IPS-18c (cell line): ENCODE results near the gene GSKIP.

Experiments used
- H3K4me3 ChIP-seq: 2 replicates; pipeline ENCODE4 v1.7.0; 2013; ENCODE audit warnings: low read depth, mild to moderate bottlenecking, low read length, moderate library complexity; ENCODE audit not compliant: insufficient read depth
- H3K9me3 ChIP-seq: one replicate; pipeline ENCODE4 v1.6.1; 2013; ENCODE audit warnings: mild to moderate bottlenecking, low read length, moderate library complexity; ENCODE audit not compliant: control insufficient read depth, insufficient read depth

Gene GSKIP

GRCh38 chr14:96403409-96403808, 40.1 kb downstream of the GSKIP start:
- Histone ChIP-seq H3K9me3 (no peaks in the 10 kb centered on the region), H3K4me3 (no peak overlapping the region)

- Histone ChIP-seq H3K9me3 (no peaks in the 10 kb centered on the region), H3K4me3 (no peak overlapping the region)
Measured at GRCh38 chr14:96405677-96406076, 42.4 kb downstream of the GSKIP start.

- H3K9me3 ChIP-seq, result no peaks in the 10 kb centered on the region
- no peak overlapping the region for H3K4me3 ChIP-seq
Measured at GRCh38 chr14:96407935-96408570, 44.7 kb downstream of the GSKIP start.

GRCh38 chr14:96408608-96409007, 45.3 kb downstream of the GSKIP start:
- no peak overlapping the region for H3K4me3 ChIP-seq
- no peaks in the 10 kb centered on the region for H3K9me3 ChIP-seq

- no peaks in the 10 kb centered on the region for H3K9me3 ChIP-seq
- H3K4me3 ChIP-seq, result no peak overlapping the region
Measured at GRCh38 chr14:96409701-96410100, 46.4 kb downstream of the GSKIP start.

- Histone ChIP-seq H3K4me3 (no peak overlapping the region), H3K9me3 (no peaks in the 10 kb centered on the region)
Measured at GRCh38 chr14:96410119-96410518, 46.8 kb downstream of the GSKIP start.

- no peak overlapping the region for H3K4me3 ChIP-seq
- no peaks in the 10 kb centered on the region for H3K9me3 ChIP-seq
Measured at GRCh38 chr14:96413526-96413925, 50.2 kb downstream of the GSKIP start.

- Histone ChIP-seq H3K9me3 (no peaks in the 10 kb centered on the region), H3K4me3 (no peak overlapping the region)
Measured at GRCh38 chr14:96415559-96415958, 52.2 kb downstream of the GSKIP start.

GRCh38 chr14:96416292-96416691, 53.0 kb downstream of the GSKIP start:
- Histone ChIP-seq H3K9me3 (no peaks in the 10 kb centered on the region), H3K4me3 (no peak overlapping the region)

GRCh38 chr14:96417254-96417653, 53.9 kb downstream of the GSKIP start:
- Histone ChIP-seq H3K9me3 (no peaks in the 10 kb centered on the region), H3K4me3 (no peak overlapping the region)

GRCh38 chr14:96418075-96418474, 54.7 kb downstream of the GSKIP start:
- H3K9me3 ChIP-seq, result no peaks in the 10 kb centered on the region
- no peak overlapping the region for H3K4me3 ChIP-seq

- Histone ChIP-seq H3K4me3 (no peak overlapping the region), H3K9me3 (no peaks in the 10 kb centered on the region)
Measured at GRCh38 chr14:96421236-96421635, 57.9 kb downstream of the GSKIP start.

GRCh38 chr14:96422992-96423391, 59.7 kb downstream of the GSKIP start:
- Histone ChIP-seq H3K9me3 (no peaks in the 10 kb centered on the region), H3K4me3 (no peak overlapping the region)

GRCh38 chr14:96423446-96424108, 60.3 kb downstream of the GSKIP start:
- Histone ChIP-seq H3K9me3 (no peaks in the 10 kb centered on the region), H3K4me3 (no peak overlapping the region)

- Histone ChIP-seq H3K4me3 (no peak overlapping the region), H3K9me3 (no peaks in the 10 kb centered on the region)
Measured at GRCh38 chr14:96424109-96424989, 61.0 kb downstream of the GSKIP start.

- H3K9me3 ChIP-seq, result no peaks in the 10 kb centered on the region
- H3K4me3 ChIP-seq, result no peak overlapping the region
Measured at GRCh38 chr14:96434040-96434439, 70.7 kb downstream of the GSKIP start.
